ENCODE measurements around the gene ADAMTS13. TPM values are rescaled to one million over a fixed set of nuclear protein-coding genes. Genes with fewer than 3 reads are reported as not detected.

ADAMTS13 gene
- total RNA-seq, 4 donors from 2014 or later: 0.94 to 2.7 (median 2.1) TPM

DNA sequence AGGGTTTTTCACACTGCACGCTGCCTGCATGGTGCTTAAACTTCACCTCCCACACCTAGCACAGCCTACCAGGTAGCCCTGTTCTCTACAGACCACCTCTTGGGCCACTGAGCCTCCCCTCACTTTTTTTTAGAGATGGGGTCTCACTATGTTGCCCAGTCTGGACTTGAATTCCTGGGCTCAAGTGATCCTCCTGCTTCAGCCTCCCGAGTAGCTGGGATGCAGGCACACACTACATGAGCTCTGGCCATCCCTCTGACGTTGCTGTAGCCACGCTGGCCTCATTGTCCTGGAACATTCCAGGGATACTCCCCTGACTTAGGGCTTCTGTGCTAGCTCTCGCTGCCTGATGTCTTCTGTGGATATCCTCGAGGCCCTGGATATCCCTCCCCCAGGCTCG is 30.4 kb downstream of the ADAMTS13 start:
- 71 to 96% methylated on average over 1 to 4 of the region's 7 CpGs for WGBS, 2 donors (ENCODE audit: low coverage in 1 of 2)
- TF ChIP-seq EP300 (IDR thresholded peaks at IDR 0.05): no peak
- TF ChIP-seq, protein P1, sequence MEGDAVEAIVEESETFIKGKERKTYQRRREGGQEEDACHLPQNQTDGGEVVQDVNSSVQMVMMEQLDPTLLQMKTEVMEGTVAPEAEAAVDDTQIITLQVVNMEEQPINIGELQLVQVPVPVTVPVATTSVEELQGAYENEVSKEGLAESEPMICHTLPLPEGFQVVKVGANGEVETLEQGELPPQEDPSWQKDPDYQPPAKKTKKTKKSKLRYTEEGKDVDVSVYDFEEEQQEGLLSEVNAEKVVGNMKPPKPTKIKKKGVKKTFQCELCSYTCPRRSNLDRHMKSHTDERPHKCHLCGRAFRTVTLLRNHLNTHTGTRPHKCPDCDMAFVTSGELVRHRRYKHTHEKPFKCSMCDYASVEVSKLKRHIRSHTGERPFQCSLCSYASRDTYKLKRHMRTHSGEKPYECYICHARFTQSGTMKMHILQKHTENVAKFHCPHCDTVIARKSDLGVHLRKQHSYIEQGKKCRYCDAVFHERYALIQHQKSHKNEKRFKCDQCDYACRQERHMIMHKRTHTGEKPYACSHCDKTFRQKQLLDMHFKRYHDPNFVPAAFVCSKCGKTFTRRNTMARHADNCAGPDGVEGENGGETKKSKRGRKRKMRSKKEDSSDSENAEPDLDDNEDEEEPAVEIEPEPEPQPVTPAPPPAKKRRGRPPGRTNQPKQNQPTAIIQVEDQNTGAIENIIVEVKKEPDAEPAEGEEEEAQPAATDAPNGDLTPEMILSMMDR (IDR thresholded peaks at IDR 0.05): no peak
- TF ChIP-seq POLR2A (IDR thresholded peaks at IDR 0.05): no peak
- no peak for TF ChIP-seq POLR2AphosphoS5 (IDR thresholded peaks at IDR 0.05)
- H3K27ac ChIP-seq: no peak overlapping the region
- no peaks in the 10 kb centered on the region for H3K36me3 ChIP-seq
- ATAC-seq: no peak
- no peak overlapping the region for H3K4me3 ChIP-seq
- no peaks in the 10 kb centered on the region for H3K9me3 ChIP-seq
- H3K4me1 ChIP-seq: no peaks in the 10 kb centered on the region
- no peaks in the 10 kb centered on the region for H3K27me3 ChIP-seq

DNA sequence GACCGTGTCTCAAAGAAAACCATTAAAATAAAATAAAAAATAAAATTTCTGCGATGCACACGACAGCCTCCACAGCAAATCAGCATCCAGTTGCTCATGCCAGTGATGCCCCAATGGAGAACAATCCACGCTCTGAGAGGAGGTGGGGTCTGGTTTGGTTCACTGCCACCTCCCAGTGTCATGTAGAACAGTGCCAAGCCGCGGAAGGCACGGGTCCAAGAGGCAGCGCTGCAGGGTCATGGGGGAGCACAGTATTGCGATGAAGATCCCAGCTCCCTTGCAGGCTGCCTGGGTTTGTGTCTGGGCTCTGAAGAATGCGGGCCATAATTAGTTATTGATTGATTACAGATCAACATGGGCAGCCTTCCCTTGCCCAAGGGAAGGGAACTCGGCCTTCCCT is 31.5 kb downstream of the ADAMTS13 start:
- no peak overlapping the region for H3K4me3 ChIP-seq
- no peaks in the 10 kb centered on the region for H3K36me3 ChIP-seq
- TF ChIP-seq, protein P1 (IDR thresholded peaks at IDR 0.05): no peak
- TF ChIP-seq EP300 (IDR thresholded peaks at IDR 0.05) (no peak), POLR2A (IDR thresholded peaks at IDR 0.05) (no peak), POLR2AphosphoS5 (IDR thresholded peaks at IDR 0.05) (no peak)
- no peaks in the 10 kb centered on the region for H3K27me3 ChIP-seq
- ATAC-seq: no peak
- WGBS, 2 donors (ENCODE audit: low coverage in 1 of 2): 84 to 86% methylated on average over 7 to 10 of the region's 11 CpGs
- H3K9me3 ChIP-seq: no peaks in the 10 kb centered on the region
- H3K4me1 ChIP-seq: peaks cover 0 to under 1% (median 0%) of the 10 kb centered on the region in 3 donors
- no peak overlapping the region for H3K27ac ChIP-seq

DNA sequence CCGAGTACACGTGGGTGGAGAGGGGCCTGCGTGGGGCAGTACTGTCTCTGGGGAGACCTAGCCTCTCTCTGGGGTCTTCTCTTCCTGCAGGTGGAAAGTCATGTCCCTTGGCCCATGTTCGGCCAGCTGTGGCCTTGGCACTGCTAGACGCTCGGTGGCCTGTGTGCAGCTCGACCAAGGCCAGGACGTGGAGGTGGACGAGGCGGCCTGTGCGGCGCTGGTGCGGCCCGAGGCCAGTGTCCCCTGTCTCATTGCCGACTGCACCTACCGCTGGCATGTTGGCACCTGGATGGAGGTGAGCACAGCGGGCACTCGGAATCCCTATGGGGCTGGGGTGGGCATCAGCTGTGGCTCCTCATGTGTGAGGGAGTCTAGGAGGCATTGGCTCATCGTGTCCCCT is 32.2 kb downstream of the ADAMTS13 start:
- H3K4me1 ChIP-seq: peaks cover 0 to 7% (median 4%) of the 10 kb centered on the region in 3 donors
- TF ChIP-seq, protein P1 (IDR thresholded peaks at IDR 0.05): no peak
- TF ChIP-seq EP300 (IDR thresholded peaks at IDR 0.05): no peak
- TF ChIP-seq POLR2A (IDR thresholded peaks at IDR 0.05): no peak
- no peak for TF ChIP-seq POLR2AphosphoS5 (IDR thresholded peaks at IDR 0.05)
- no peaks in the 10 kb centered on the region for H3K36me3 ChIP-seq
- no CpG with 5 or more reads among the region's 19 CpGs for WGBS, 2 donors (ENCODE audit: low coverage in 1 of 2)
- ATAC-seq: no peak
- no peak overlapping the region for H3K4me3 ChIP-seq
- H3K27me3 ChIP-seq: no peaks in the 10 kb centered on the region
- no peak overlapping the region for H3K27ac ChIP-seq
- no peaks in the 10 kb centered on the region for H3K9me3 ChIP-seq

DNA sequence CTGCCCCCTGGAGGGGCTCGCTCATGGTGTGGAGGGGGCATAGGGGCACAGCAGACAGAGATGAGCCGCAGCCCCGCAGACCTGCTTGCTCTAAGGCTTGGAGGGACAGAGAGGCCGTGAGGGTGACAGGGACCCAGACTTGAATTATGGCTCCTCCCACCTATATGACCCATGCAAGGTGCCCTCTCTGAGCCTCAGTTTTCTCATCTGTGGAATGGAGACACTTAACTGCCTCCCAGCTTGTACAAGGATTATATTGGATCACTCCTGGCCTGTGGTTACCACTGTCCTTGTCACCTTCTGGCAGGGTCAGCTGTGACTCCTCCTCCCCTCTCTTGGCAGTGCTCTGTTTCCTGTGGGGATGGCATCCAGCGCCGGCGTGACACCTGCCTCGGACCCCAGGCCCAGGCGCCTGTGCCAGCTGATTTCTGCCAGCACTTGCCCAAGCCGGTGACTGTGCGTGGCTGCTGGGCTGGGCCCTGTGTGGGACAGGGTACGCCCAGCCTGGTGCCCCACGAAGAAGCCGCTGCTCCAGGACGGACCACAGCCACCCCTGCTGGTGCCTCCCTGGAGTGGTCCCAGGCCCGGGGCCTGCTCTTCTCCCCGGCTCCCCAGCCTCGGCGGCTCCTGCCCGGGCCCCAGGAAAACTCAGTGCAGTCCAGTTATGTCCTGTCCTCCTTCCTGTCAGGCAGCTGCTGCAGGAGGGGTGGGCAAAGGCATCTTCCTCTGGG is 32.9 kb downstream of the ADAMTS13 start:
- ATAC-seq: no peak
- Histone ChIP-seq H3K4me1 (peaks cover 0 to 9% (median 4%) of the 10 kb centered on the region in 3 donors), H3K9me3 (no peaks in the 10 kb centered on the region), H3K27ac (no peak overlapping the region), H3K27me3 (no peaks in the 10 kb centered on the region), H3K4me3 (no peak overlapping the region), H3K36me3 (no peaks in the 10 kb centered on the region)
- TF ChIP-seq, protein P1 (IDR thresholded peaks at IDR 0.05): no peak
- no peak for TF ChIP-seq POLR2A (IDR thresholded peaks at IDR 0.05)
- 94% methylated on average over 3 of the region's 20 CpGs; no CpG with 5 or more reads in 1 of the 2 donors for WGBS, 2 donors (ENCODE audit: low coverage in 1 of 2)

DNA sequence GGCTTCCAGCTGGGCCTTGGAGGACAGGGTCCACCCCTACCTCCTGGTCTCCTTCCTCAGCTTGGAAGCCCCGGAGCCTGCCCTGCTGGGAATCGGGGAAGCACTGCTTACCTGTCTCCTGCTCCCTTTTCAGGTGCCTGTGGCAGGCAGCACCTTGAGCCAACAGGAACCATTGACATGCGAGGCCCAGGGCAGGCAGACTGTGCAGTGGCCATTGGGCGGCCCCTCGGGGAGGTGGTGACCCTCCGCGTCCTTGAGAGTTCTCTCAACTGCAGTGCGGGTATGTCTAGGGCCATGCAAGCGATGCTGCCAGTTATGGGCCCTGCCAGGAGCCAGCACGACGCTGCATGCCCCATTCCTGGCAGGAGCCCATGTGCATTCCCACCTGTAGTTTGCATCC is 33.8 kb downstream of the ADAMTS13 start:
- no peak for TF ChIP-seq POLR2AphosphoS5 (IDR thresholded peaks at IDR 0.05)
- no peak for TF ChIP-seq EP300 (IDR thresholded peaks at IDR 0.05)
- TF ChIP-seq, protein P1 (IDR thresholded peaks at IDR 0.05): no peak
- no peak for TF ChIP-seq POLR2A (IDR thresholded peaks at IDR 0.05)
- WGBS, 2 donors (ENCODE audit: low coverage in 1 of 2): no CpG with 5 or more reads among the region's 11 CpGs
- H3K9me3 ChIP-seq: no peaks in the 10 kb centered on the region
- ATAC-seq: no peak
- H3K4me1 ChIP-seq: peaks cover 0 to 16% (median 4%) of the 10 kb centered on the region in 3 donors
- no peaks in the 10 kb centered on the region for H3K36me3 ChIP-seq
- no peak overlapping the region for H3K4me3 ChIP-seq
- no peaks in the 10 kb centered on the region for H3K27me3 ChIP-seq
- no peak overlapping the region for H3K27ac ChIP-seq

Data from gastroesophageal sphincter (tissue), 4 donors.